CD14-positive monocyte (primary cell): Measurements from ENCODE around the gene CCDC9B. TPM values are rescaled to one million over a fixed set of nuclear protein-coding genes. Genes with fewer than 3 reads are reported as not detected.

ENCODE experiments used
- DNase-seq, 3 donors: peaks; one replicate each; pipeline ENCODE4 v3.0.0-alpha.2; 2011 to 2022
- H2AFZ ChIP-seq: 2 replicates; pipeline ENCODE4 v1.6.0; 2012; ENCODE audit warnings: mild to moderate bottlenecking, low read depth, low read length, inconsistent platforms; ENCODE audit not compliant: insufficient read depth, poor library complexity, severe bottlenecking
- H3K27ac ChIP-seq, 2 donors: 1 replicate in 1 of 2; 2 replicates in 1 of 2; pipeline ENCODE4 v1.5.1; 2012 to 2013; ENCODE audit warnings: low read length in 2 of 2, control low read depth in 1 of 2, inconsistent platforms in 1 of 2, low read depth in 1 of 2, mild to moderate bottlenecking in 1 of 2
- H3K27me3 ChIP-seq, 2 donors: one replicate each; pipeline versions ENCODE4 v1.6.0 to v1.6.1; 2011 to 2013; ENCODE audit warnings: low read length in 2 of 2; ENCODE audit not compliant: control insufficient read depth in 2 of 2, insufficient read depth in 2 of 2
- H3K36me3 ChIP-seq, 2 donors: replicated peaks in 1 of 2; 1 replicate in 1 of 2; 2 replicates in 1 of 2; pipeline versions ENCODE4 v1.5.1 to v1.6.1; 2012 to 2013; ENCODE audit warnings: low read length in 2 of 2, control low read depth in 1 of 2, inconsistent platforms in 1 of 2, mild to moderate bottlenecking in 1 of 2; ENCODE audit not compliant: insufficient read depth in 2 of 2, control insufficient read depth in 1 of 2
- H3K4me1 ChIP-seq, 2 donors: 1 replicate in 1 of 2; 2 replicates in 1 of 2; pipeline versions ENCODE4 v1.5.1 to v1.6.1; 2012 to 2013; ENCODE audit warnings: low read length in 2 of 2, control low read depth in 1 of 2, inconsistent platforms in 1 of 2, mild to moderate bottlenecking in 1 of 2, moderate library complexity in 1 of 2; ENCODE audit not compliant: insufficient read depth in 2 of 2, control insufficient read depth in 1 of 2
- H3K4me2 ChIP-seq: replicated peaks from 2 replicates; pipeline ENCODE3; 2012; ENCODE audit warnings: low read length, moderate library complexity, mild to moderate bottlenecking; ENCODE audit not compliant: poor library complexity, severe bottlenecking; ENCODE audit errors: extremely low read depth
- H3K4me3 ChIP-seq, 3 experiments: fragments of 200-600 bp in 1 of 3; sonication (generic) in 1 of 3; replicated peaks in 1 of 3; 1 replicate in 2 of 3; 2 replicates in 1 of 3; pipeline ENCODE4 v1.5.1; 2011 to 2013; ENCODE audit warnings: low read length in 3 of 3, mild to moderate bottlenecking in 3 of 3, control low read depth in 2 of 3, low read depth in 2 of 3, inconsistent platforms in 1 of 3, moderate library complexity in 1 of 3
- H3K79me2 ChIP-seq: 2 replicates; pipeline ENCODE4 v1.6.0; 2012; ENCODE audit warnings: mild to moderate bottlenecking, control low read depth, inconsistent platforms, low read length, moderate library complexity; ENCODE audit not compliant: insufficient read depth
- H3K9ac ChIP-seq: 2 replicates; pipeline ENCODE4 v1.6.0; 2017; ENCODE audit warnings: low read length, mild to moderate bottlenecking; ENCODE audit not compliant: insufficient read depth, poor library complexity, severe bottlenecking
- H3K9me3 ChIP-seq, 2 donors: replicated peaks in 1 of 2; 1 replicate in 1 of 2; 2 replicates in 1 of 2; pipeline versions ENCODE4 v1.5.1 to v1.6.1; 2012 to 2013; ENCODE audit warnings: low read length in 2 of 2, control low read depth in 1 of 2; ENCODE audit not compliant: control insufficient read depth in 1 of 2, insufficient read depth in 1 of 2
- H4K20me1 ChIP-seq: 2 replicates; pipeline ENCODE4 v1.6.0; 2012; ENCODE audit warnings: mild to moderate bottlenecking, low read length, control low read depth, moderate library complexity; ENCODE audit not compliant: insufficient read depth
- H3K27ac Mint-ChIP-seq, 7 donors: one replicate each; pipeline ENCODE4 v1.8.0; 2020; ENCODE audit warnings: mild to moderate bottlenecking in 7 of 7, mixed read lengths in 7 of 7, moderate library complexity in 6 of 7, inconsistent platforms in 2 of 7
- H3K27me3 Mint-ChIP-seq, 3 donors: one replicate each; pipeline ENCODE4 v1.8.0; 2021 to 2022; ENCODE audit warnings: low read depth in 3 of 3, mild to moderate bottlenecking in 3 of 3, mixed read lengths in 3 of 3, moderate library complexity in 3 of 3, inconsistent platforms in 1 of 3
- H3K36me3 Mint-ChIP-seq, 2 donors: one replicate each; pipeline ENCODE4 v1.8.0; 2020; ENCODE audit warnings: mixed read lengths in 2 of 2, inconsistent platforms in 1 of 2, mild to moderate bottlenecking in 1 of 2
- H3K4me1 Mint-ChIP-seq: one replicate; pipeline ENCODE4 v1.8.0; 2020; ENCODE audit warnings: mild to moderate bottlenecking, mixed read lengths
- H3K4me3 Mint-ChIP-seq, 2 donors: one replicate each; pipeline ENCODE4 v1.8.0; 2020; ENCODE audit warnings: mild to moderate bottlenecking in 2 of 2, mixed read lengths in 2 of 2, moderate library complexity in 1 of 2
- H3K9me3 Mint-ChIP-seq, 7 donors: one replicate each; pipeline ENCODE4 v1.8.0; 2020 to 2022; ENCODE audit warnings: mixed read lengths in 7 of 7, mild to moderate bottlenecking in 6 of 7, moderate library complexity in 6 of 7, inconsistent platforms in 2 of 7
- CTCF ChIP-seq: fragments of 200-600 bp; IDR thresholded peaks from one replicate; pipeline ENCODE4 v1.8.0; 2022; ENCODE audit warnings: antibody characterized with exemption, mild to moderate bottlenecking
- WGBS: methylation state at CpG from one replicate; pipeline ENCODE4 v1.1.5; 2013; ENCODE audit warnings: missing lambda C conversion rate; ENCODE audit not compliant: insufficient coverage; 5-methylcytosine and 5-hydroxymethylcytosine counted together
- intact Hi-C, 2 donors: fragments of 100-400 bp; cut with micrococcal nuclease; formaldehyde crosslinking; loops; one replicate each; pipeline versions ENCODE4 v1.15.0 to v1.15.1; 2023
- polyA plus RNA-seq, 3 donors: library from polyadenylated mRNA; depleted of rRNA in 1 of 3; unstranded in 2 of 3; stranded (reverse) in 1 of 3; fragments of 300-500 nt in 2 of 3; fragments of >200 nt in 1 of 3; fragmentation: Illumina TruSeq in 2 of 3; gene quantifications; 1 replicate in 2 of 3; 2 replicates in 1 of 3; pipeline ENCODE4 v1.2.3, GENCODE V29; 2012 to 2021

The CCDC9B gene
- polyA plus RNA-seq, 3 donors: 0.13 to 2.2 (median 0.39) TPM

- Mint-ChIP-seq H3K36me3 (peaks cover 6 to 14% of the 10 kb centered on the region in 2 donors), H3K9me3 (no peaks in the 10 kb centered on the region), H3K4me1 (peaks cover 60% of the 10 kb centered on the region), H3K27ac (peak overlapping the region; percentile 67 to 95 (median 94)), H3K4me3 (peak overlapping the region; percentile 94 to 99), H3K27me3 (peaks cover 5 to 10% (median 8%) of the 10 kb centered on the region in 3 donors)
- Histone ChIP-seq H2AFZ (peak overlapping the region; percentile 23), H3K27me3 (peaks cover 0 to 4% of the 10 kb centered on the region in 2 donors), H4K20me1 (peaks cover 30% of the 10 kb centered on the region), H3K27ac (peak overlapping the region; percentile 63 to 86), H3K4me1 (peaks cover 49 to 61% of the 10 kb centered on the region in 2 donors), H3K4me2 (peak overlapping the region; percentile 97), H3K9ac (peak overlapping the region; percentile 67), H3K9me3 (no peaks in the 10 kb centered on the region), H3K79me2 (peaks cover 50% of the 10 kb centered on the region), H3K4me3 (peak overlapping the region in 2 of 3 experiments; percentile 89 to 99), H3K36me3 (peaks cover 3 to 15% of the 10 kb centered on the region in 2 donors)
- intact Hi-C loops: no loop called here
- DNase-seq: no peak
- TF ChIP-seq CTCF: no peak
- WGBS: 27% methylated on average over 6 of the region's 8 CpGs
These were observed 31.3 kb downstream of the CCDC9B start for GRCh38 chr15:40309344-40309862.

- no peaks in the 10 kb centered on the region for H3K9me3 ChIP-seq
These were observed 33.1 kb downstream of the CCDC9B start, which contains the start of gene PLCB2 for GRCh38 chr15:40307421-40308211. Gene PLCB2 (minus strand): TSS chr15:40307935. CDS start chr15:40307672, 263 bp downstream.

More at GRCh38 chr15:40307421-40308211, 33.1 kb downstream of the CCDC9B start, which contains the start of gene PLCB2:
- Histone ChIP-seq H3K4me1 (peaks cover 48 to 68% of the 10 kb centered on the region in 2 donors), H3K9ac (peak within 1 kb of the TSS; percentile 73), H3K27me3 (no peaks in the 10 kb centered on the region), H4K20me1 (peaks cover 48% of the 10 kb centered on the region), H2AFZ (peak within 1 kb of the TSS; percentile 76), H3K4me2 (peak within 1 kb of the TSS; percentile 97), H3K27ac (peak within 1 kb of the TSS; percentile 86 to 87), H3K79me2 (peaks cover 68% of the 10 kb centered on the region), H3K36me3 (peaks cover 21 to 32% of the 10 kb centered on the region in 2 donors), H3K4me3 (peak within 1 kb of the TSS; percentile 80 to 99 (median 89))
- peaks cover 63% of the 10 kb centered on the region for H3K4me1 Mint-ChIP-seq
- peak; percentile 61 to 69 (median 66) for DNase-seq
- no peaks in the 10 kb centered on the region for H3K9me3 Mint-ChIP-seq
- H3K36me3 Mint-ChIP-seq: peaks cover 22 to 32% of the 10 kb centered on the region in 2 donors
- peak within 1 kb of the TSS; percentile 86 to 95 (median 94) for H3K27ac Mint-ChIP-seq
- H3K27me3 Mint-ChIP-seq: peaks cover 0 to 5% (median 2%) of the 10 kb centered on the region in 3 donors
- intact Hi-C loops: no loop called here
- 0% methylated on average over 11 of the region's 15 CpGs for WGBS
- H3K4me3 Mint-ChIP-seq: peak within 1 kb of the TSS; percentile 94 to 99
- TF ChIP-seq CTCF: peak; percentile 64
